Peyer's patch (tissue), 4 donors: ENCODE measurements around the gene KDELR1.

Experiments
- POLR2A ChIP-seq, 2 donors: fragments of 450-650 bp; IDR thresholded peaks; one replicate each; pipeline ENCODE4 v1.5.1; 2017; ENCODE audit warnings: antibody characterized with exemption in 2 of 2, mild to moderate bottlenecking in 2 of 2, moderate library complexity in 2 of 2
- TF ChIP-seq, protein P1 (sequence below), 6 experiments: fragments of 450-650 bp in 4 of 6; fragments of 200-600 bp in 2 of 6; sonication (generic) in 1 of 6; IDR thresholded peaks; one replicate each; pipeline ENCODE4 v1.5.1; 2017 to 2019; ENCODE audit warnings: antibody characterized with exemption in 6 of 6, mild to moderate bottlenecking in 3 of 6, moderate library complexity in 1 of 6

DNA sequence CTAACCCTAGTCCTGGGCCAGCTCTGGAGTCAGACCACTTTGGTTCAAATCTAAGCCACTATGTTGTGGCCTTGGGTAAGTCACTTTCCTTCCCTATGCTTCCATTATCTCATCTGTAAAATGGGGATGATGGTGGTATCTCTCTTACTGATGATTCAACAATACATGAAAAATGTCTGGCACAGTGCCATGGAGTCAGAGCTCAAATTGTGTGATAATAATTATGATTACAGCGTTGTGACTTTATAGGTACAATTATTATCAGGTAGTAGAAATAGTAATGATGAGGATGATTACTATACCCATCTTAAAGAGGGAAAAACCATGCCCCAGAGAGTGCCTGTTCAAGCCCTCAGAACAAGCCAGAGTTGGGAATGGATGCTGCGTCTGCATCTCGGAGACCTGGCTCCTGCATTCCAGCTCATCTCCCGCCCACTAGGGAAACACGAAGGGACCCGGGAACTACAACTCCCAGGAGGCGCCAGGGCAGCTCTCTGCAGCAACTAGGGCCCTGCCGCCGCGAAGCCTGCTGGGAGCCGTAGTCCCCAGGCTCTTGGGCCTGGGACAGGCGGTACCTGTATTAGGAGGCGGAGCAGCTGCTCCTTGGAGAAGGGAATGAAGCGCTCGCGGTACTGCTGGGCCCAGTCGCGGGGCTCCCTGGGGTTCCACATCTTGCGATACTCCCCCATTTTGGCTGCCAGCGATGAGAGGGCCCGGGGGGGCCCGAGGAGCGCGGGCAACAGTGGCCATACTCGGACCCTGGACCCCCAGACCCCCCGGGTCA lies 28.4 kb downstream of the KDELR1 start:
- TF ChIP-seq, protein P1, sequence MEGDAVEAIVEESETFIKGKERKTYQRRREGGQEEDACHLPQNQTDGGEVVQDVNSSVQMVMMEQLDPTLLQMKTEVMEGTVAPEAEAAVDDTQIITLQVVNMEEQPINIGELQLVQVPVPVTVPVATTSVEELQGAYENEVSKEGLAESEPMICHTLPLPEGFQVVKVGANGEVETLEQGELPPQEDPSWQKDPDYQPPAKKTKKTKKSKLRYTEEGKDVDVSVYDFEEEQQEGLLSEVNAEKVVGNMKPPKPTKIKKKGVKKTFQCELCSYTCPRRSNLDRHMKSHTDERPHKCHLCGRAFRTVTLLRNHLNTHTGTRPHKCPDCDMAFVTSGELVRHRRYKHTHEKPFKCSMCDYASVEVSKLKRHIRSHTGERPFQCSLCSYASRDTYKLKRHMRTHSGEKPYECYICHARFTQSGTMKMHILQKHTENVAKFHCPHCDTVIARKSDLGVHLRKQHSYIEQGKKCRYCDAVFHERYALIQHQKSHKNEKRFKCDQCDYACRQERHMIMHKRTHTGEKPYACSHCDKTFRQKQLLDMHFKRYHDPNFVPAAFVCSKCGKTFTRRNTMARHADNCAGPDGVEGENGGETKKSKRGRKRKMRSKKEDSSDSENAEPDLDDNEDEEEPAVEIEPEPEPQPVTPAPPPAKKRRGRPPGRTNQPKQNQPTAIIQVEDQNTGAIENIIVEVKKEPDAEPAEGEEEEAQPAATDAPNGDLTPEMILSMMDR (IDR thresholded peaks at IDR 0.05), result peak in 3 of 6 experiments; percentile 24 to 51 (median 35)
- TF ChIP-seq POLR2A (IDR thresholded peaks at IDR 0.05), result peak; percentile 28 to 70
